IPS DF 19.7 (cell line): ENCODE measurements around the gene PRAMEF8.
"Not testable (repeated sequence)": the region's sequence is repeated elsewhere in the genome, so short reads cannot be mapped to it uniquely, and the experiment has no call there.

ENCODE experiments used
- DNase-seq: peaks from one replicate; pipeline ENCODE4 v3.0.0-alpha.2; 2013; ENCODE audit warnings: low read depth, low spot score

PRAMEF8 gene

GRCh38 chr1:13285037-13285436, at the start of gene PRAMEF8:
Gene PRAMEF8 (minus strand): TSS chr1:13285137. CDS start chr1:13284091, 1,046 bp downstream.
- DNase-seq = not testable (repeated sequence)

- not testable (repeated sequence) for DNase-seq
Observed at GRCh38 chr1:13315281-13315680, 30.3 kb upstream of the PRAMEF8 start, which contains the start of gene PRAMEF15. Gene PRAMEF15 (plus strand): TSS chr1:13315581. CDS start chr1:13318408, 2,827 bp downstream.

GRCh38 chr1:13303239-13303638, 18.3 kb upstream of the PRAMEF8 start, which contains the start of gene PRAMEF33:
Gene PRAMEF33 (plus strand): TSS chr1:13303539. CDS start chr1:13305955, 2,416 bp downstream.
- DNase-seq = not testable (repeated sequence)

- DNase-seq = not testable (repeated sequence)
Observed at GRCh38 chr1:13302197-13302596, 17.3 kb upstream of the PRAMEF8 start.

GRCh38 chr1:13298699-13299098, 13.8 kb upstream of the PRAMEF8 start:
- DNase-seq = not testable (repeated sequence)

- not testable (repeated sequence) for DNase-seq
Observed at GRCh38 chr1:13297216-13297931, 12.4 kb upstream of the PRAMEF8 start.

GRCh38 chr1:13289030-13289429, 4.1 kb upstream of the PRAMEF8 start:
- not testable (repeated sequence) for DNase-seq

GRCh38 chr1:13279617-13280016, 5.3 kb downstream of the PRAMEF8 start:
- not testable (repeated sequence) for DNase-seq

GRCh38 chr1:13277016-13277415, 7.9 kb downstream of the PRAMEF8 start:
- DNase-seq = not testable (repeated sequence)

GRCh38 chr1:13265124-13265523, 19.8 kb downstream of the PRAMEF8 start:
- not testable (repeated sequence) for DNase-seq

GRCh38 chr1:13253898-13254297, 31.0 kb downstream of the PRAMEF8 start, which contains the start of gene PRAMEF5:
Gene PRAMEF5 (plus strand): TSS chr1:13254198. CDS start chr1:13259269, 5,071 bp downstream.
- DNase-seq = not testable (repeated sequence)

- not testable (repeated sequence) for DNase-seq
Observed at GRCh38 chr1:13247122-13247521, 37.8 kb downstream of the PRAMEF8 start.

GRCh38 chr1:13246554-13246871, 38.4 kb downstream of the PRAMEF8 start:
- not testable (repeated sequence) for DNase-seq

- DNase-seq = not testable (repeated sequence)
Observed at GRCh38 chr1:13245841-13246553, 38.9 kb downstream of the PRAMEF8 start.

- DNase-seq = not testable (repeated sequence)
Observed at GRCh38 chr1:13243536-13244263, 41.2 kb downstream of the PRAMEF8 start.

- DNase-seq = not testable (repeated sequence)
Observed at GRCh38 chr1:13239633-13240032, 45.3 kb downstream of the PRAMEF8 start.

- not testable (repeated sequence) for DNase-seq
Observed at GRCh38 chr1:13237572-13237971, 47.4 kb downstream of the PRAMEF8 start.

GRCh38 chr1:13234057-13234456, 50.9 kb downstream of the PRAMEF8 start:
- DNase-seq = not testable (repeated sequence)

GRCh38 chr1:13232056-13232455, 52.9 kb downstream of the PRAMEF8 start:
- DNase-seq = not testable (repeated sequence)
